Fibroblast of lung (primary cell): ENCODE measurements around the gene PDE2A.

ENCODE experiments used
- CTCF ChIP-seq, 2 donors: IDR thresholded peaks in 1 of 2; conservative IDR thresholded peaks in 1 of 2; 1 replicate in 1 of 2; 2 replicates in 1 of 2; pipeline ENCODE4 v1.5.1; 2011 to 2012; ENCODE audit warnings: low read length in 2 of 2, control low read depth in 1 of 2, inconsistent platforms in 1 of 2, low read depth in 1 of 2, mild to moderate bottlenecking in 1 of 2
- EZH2 ChIP-seq: IDR thresholded peaks from 2 replicates; pipeline ENCODE4 v1.5.1; 2012; ENCODE audit warnings: low read length, control low read depth, mild to moderate bottlenecking; ENCODE audit errors: missing control alignments

DNA sequence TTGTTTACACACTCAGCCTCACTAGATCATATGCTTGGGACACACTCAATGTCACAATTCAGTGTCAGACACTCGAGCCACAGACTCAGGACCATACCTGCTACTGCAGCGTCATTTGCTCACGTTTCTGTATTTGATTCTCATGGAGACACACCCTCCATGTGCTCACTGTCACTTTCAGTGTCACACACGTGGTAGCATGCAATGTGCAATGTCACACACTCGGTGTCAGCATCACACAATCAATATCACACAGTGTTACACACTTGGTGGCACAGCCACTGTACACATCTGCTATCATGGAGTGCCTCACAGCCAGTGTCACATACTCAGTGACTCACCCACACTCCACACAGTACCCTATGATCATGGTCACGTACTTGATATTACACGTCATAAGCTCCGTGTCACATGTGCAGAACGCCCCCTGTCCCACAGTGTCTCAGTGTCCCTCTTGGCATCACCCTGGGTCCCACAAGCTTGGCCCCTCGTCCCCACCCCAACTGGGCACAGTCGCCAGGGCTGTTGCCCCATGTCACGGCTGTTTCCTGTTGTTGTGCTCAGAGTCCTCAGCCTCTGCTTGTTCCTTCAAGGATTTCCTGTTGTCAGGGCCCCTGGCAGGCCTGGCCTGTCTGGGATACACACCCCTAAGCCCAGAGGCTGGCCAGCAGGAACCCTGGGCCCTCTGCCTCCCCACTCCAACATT is 49.6 kb downstream of the PDE2A start:
- TF ChIP-seq CTCF (conservative IDR thresholded peaks at IDR 0.05 in 1 of 2, IDR thresholded peaks at IDR 0.05 in 1 of 2; ENCODE audit: low read depth in 1 of 2, low read length in 2 of 2) = no peak
- peak; percentile 34 for TF ChIP-seq EZH2
